OCI-LY1 (cell line): Measurements from ENCODE around the gene LMBRD1.
A peak's percentile ranks its signal among the peaks of the same experiment; 100 is the strongest.

ENCODE experiments used
- H2AFZ ChIP-seq: fragments of 200-600 bp; sonication (generic), shearing (Covaris generic); 2 replicates; pipeline ENCODE4 v1.6.0; 2014; ENCODE audit warnings: antibody characterized with exemption, mild to moderate bottlenecking, low read length
- H3F3A ChIP-seq: fragments of 200-600 bp; sonication (generic), shearing (Covaris generic); 2 replicates; pipeline ENCODE4 v1.6.0; 2014; ENCODE audit warnings: mild to moderate bottlenecking, antibody characterized with exemption, low read length, moderate library complexity; ENCODE audit not compliant: insufficient read depth
- H3K27ac ChIP-seq: fragments of 200-600 bp; sonication (generic); 2 replicates; pipeline ENCODE4 v1.5.1; 2014; ENCODE audit warnings: low read length, mixed run types, mild to moderate bottlenecking, low read depth; ENCODE audit not compliant: poor library complexity, severe bottlenecking
- H3K27me3 ChIP-seq: fragments of 200-600 bp; sonication (generic); 2 replicates; pipeline ENCODE4 v1.6.0; 2014; ENCODE audit warnings: antibody characterized with exemption, mild to moderate bottlenecking, low read length, moderate library complexity; ENCODE audit not compliant: insufficient read depth
- H3K36me3 ChIP-seq: fragments of 200-600 bp; sonication (generic); 2 replicates; pipeline ENCODE4 v1.6.1; 2014; ENCODE audit warnings: mild to moderate bottlenecking, antibody characterized with exemption, low read length, moderate library complexity, mixed read lengths; ENCODE audit not compliant: insufficient read depth
- H3K4me1 ChIP-seq: fragments of 200-600 bp; sonication (generic); 2 replicates; pipeline ENCODE4 v1.5.1; 2014; ENCODE audit warnings: mild to moderate bottlenecking, low read length, moderate library complexity; ENCODE audit not compliant: insufficient read depth, severe bottlenecking
- H3K4me2 ChIP-seq: fragments of 200-600 bp; sonication (generic), shearing (Covaris generic); 2 replicates; pipeline ENCODE4 v1.6.1; 2014; ENCODE audit warnings: low read length
- H3K4me3 ChIP-seq: fragments of 200-600 bp; sonication (generic); 2 replicates; pipeline ENCODE4 v1.5.1; 2014; ENCODE audit warnings: low read length, low read depth, mild to moderate bottlenecking, mixed read lengths; ENCODE audit not compliant: poor library complexity, severe bottlenecking
- H3K79me2 ChIP-seq: fragments of 200-600 bp; shearing (Covaris generic); 2 replicates; pipeline ENCODE4 v1.6.1; 2016; ENCODE audit warnings: mixed run types, low read length, mixed read lengths; ENCODE audit not compliant: insufficient read depth
- H3K9ac ChIP-seq: fragments of 200-600 bp; sonication (generic), shearing (Covaris generic); 2 replicates; pipeline ENCODE4 v1.6.1; 2014; ENCODE audit warnings: mild to moderate bottlenecking, low read length, mixed read lengths
- H3K9me2 ChIP-seq: fragments of 200-600 bp; sonication (generic), shearing (Covaris generic); 2 replicates; pipeline ENCODE4 v1.6.1; 2014; ENCODE audit warnings: low read depth, mild to moderate bottlenecking, low read length, mixed read lengths
- H3K9me3 ChIP-seq: fragments of 200-600 bp; shearing (Covaris generic); 2 replicates; pipeline ENCODE4 v1.6.1; 2014; ENCODE audit warnings: low read length, mixed read lengths
- H4K20me1 ChIP-seq: fragments of 200-600 bp; sonication (generic), shearing (Covaris generic); 2 replicates; pipeline ENCODE4 v1.6.0; 2016; ENCODE audit warnings: mild to moderate bottlenecking, low read length; ENCODE audit not compliant: insufficient read depth
- CTCF ChIP-seq: fragments of 200-600 bp; sonication (generic), shearing (Covaris generic); IDR thresholded peaks from 2 replicates; pipeline ENCODE4 v1.5.1; 2017; ENCODE audit warnings: mild to moderate bottlenecking, antibody characterized with exemption, low read length, moderate library complexity, mixed read lengths
- EZH2 ChIP-seq: fragments of 200-600 bp; sonication (generic), shearing (Covaris generic); IDR thresholded peaks from 2 replicates; pipeline ENCODE4 v1.8.0; 2017; ENCODE audit warnings: borderline replicate concordance, mixed run types, mild to moderate bottlenecking, antibody characterized with exemption, low read length, moderate library complexity, mixed read lengths

LMBRD1 gene

GRCh38 chr6:69796642-69797390 is at the start of gene LMBRD1:
Gene LMBRD1, minus strand, starts transcription at chr6:69797010. Its CDS starts 129 bp downstream, at chr6:69796881.
- Histone ChIP-seq H3K9me3 (no peaks in the 10 kb centered on the region), H3K4me3 (peak within 1 kb of the TSS; percentile 93), H2AFZ (0 out of 2 replicates have a peak within 1 kb of the TSS, but pooled peaks have one; percentile 65), H3K27ac (peak within 1 kb of the TSS; percentile 91), H3F3A (no peaks in the 10 kb centered on the region), H3K9me2 (no peaks in the 10 kb centered on the region), H3K27me3 (no peaks in the 10 kb centered on the region), H4K20me1 (no peaks in the 10 kb centered on the region), H3K4me1 (peaks cover 28% of the 10 kb centered on the region), H3K9ac (peak within 1 kb of the TSS; percentile 91), H3K36me3 (no peaks in the 10 kb centered on the region), H3K79me2 (peaks cover 40% of the 10 kb centered on the region), H3K4me2 (peak within 1 kb of the TSS; percentile 82)
- peak; percentile 91 for TF ChIP-seq CTCF
- no peak for TF ChIP-seq EZH2

- no peak overlapping the region for H3K4me3 ChIP-seq
- H3K9ac ChIP-seq: no peak overlapping the region
- H3K9me2 ChIP-seq: no peaks in the 10 kb centered on the region
- no peaks in the 10 kb centered on the region for H4K20me1 ChIP-seq
- no peaks in the 10 kb centered on the region for H3K79me2 ChIP-seq
- H3F3A ChIP-seq: no peaks in the 10 kb centered on the region
- H3K36me3 ChIP-seq: no peaks in the 10 kb centered on the region
- H3K27me3 ChIP-seq: no peaks in the 10 kb centered on the region
- no peaks in the 10 kb centered on the region for H3K9me3 ChIP-seq
- no peaks in the 10 kb centered on the region for H3K4me1 ChIP-seq
- H3K27ac ChIP-seq: no peak overlapping the region
- no peak for TF ChIP-seq CTCF
- TF ChIP-seq EZH2: no peak
- no peak overlapping the region for H2AFZ ChIP-seq
- no peak overlapping the region for H3K4me2 ChIP-seq
These were observed 49.5 kb upstream of the LMBRD1 start for GRCh38 chr6:69846312-69846711.

GRCh38 chr6:69843189-69843588 is 46.4 kb upstream of the LMBRD1 start:
- Histone ChIP-seq H3K4me2 (no peak overlapping the region), H3K9me3 (no peaks in the 10 kb centered on the region), H3K79me2 (no peaks in the 10 kb centered on the region), H4K20me1 (no peaks in the 10 kb centered on the region), H3K4me1 (no peaks in the 10 kb centered on the region), H3K36me3 (no peaks in the 10 kb centered on the region), H2AFZ (no peak overlapping the region), H3K9me2 (no peaks in the 10 kb centered on the region), H3K9ac (no peak overlapping the region), H3K4me3 (no peak overlapping the region), H3K27me3 (no peaks in the 10 kb centered on the region), H3K27ac (no peak overlapping the region), H3F3A (no peaks in the 10 kb centered on the region)
- TF ChIP-seq EZH2: no peak
- no peak for TF ChIP-seq CTCF
